Stimulated activated CD4-positive, alpha-beta T cell treated with anti-CD3 and anti-CD28 coated beads, Interleukin-15, amount 100 ng/mL, for 24 hours (primary cell): ENCODE results near the gene SFXN5.

Experiments
- DNase-seq: peaks from one replicate; pipeline ENCODE4 v3.0.0-alpha.2; 2020

Gene SFXN5

DNA sequence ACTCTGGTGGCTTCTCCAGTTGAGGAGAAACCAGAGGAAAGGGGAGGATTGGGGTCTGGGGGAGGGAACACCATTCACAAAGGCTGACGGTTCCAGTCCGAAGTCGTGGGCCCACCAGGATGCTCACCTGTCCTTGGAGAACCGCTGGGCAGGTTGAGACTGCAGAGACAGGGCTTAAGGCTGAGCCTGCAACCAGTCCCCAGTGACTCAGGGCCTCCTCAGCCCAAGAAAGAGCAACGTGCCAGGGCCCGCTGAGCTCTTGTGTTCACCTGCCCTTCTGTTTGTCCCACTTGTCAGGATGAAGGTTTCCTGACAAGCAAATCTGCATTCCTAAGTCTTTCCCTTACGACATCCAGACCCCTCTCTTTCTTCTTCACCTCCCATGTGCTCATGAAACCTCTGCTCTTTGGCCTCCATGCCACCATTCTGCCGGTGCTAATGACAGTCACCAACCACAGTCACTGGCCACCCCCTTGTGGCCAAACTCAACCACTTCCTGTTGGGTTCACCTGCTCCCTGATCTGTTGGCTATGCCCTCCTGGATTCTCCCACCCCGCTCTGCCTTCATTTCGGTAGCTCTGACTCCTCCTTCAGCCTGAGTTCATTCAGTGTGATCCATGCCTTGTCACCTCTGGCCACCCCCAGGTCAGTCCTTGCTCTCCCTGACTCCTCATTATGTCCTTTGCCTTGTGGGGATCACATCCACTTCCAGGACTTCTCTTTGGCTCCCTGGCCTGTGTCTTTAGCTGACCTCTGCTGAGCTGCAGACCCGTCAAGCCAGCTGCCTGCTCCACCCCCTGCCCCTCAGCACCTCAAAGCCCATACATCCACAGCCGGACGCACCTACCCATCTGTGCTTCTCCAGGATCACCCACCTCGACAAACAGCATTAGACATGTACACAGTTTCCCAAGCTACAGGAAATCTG, 136.6 kb downstream of the SFXN5 start:
- DNase-seq, result no peak

DNA sequence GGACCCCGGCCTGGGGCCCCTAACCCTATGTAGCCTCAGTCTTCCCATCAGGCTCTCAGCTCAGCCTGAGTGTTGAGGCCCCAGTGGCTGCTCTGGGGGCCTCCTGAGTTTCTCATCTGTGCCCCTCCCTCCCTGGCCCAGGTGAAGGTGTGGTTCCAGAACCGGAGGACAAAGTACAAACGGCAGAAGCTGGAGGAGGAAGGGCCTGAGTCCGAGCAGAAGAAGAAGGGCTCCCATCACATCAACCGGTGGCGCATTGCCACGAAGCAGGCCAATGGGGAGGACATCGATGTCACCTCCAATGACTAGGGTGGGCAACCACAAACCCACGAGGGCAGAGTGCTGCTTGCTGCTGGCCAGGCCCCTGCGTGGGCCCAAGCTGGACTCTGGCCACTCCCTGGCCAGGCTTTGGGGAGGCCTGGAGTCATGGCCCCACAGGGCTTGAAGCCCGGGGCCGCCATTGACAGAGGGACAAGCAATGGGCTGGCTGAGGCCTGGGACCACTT, 137.8 kb downstream of the SFXN5 start:
- DNase-seq, result no peak

DNA sequence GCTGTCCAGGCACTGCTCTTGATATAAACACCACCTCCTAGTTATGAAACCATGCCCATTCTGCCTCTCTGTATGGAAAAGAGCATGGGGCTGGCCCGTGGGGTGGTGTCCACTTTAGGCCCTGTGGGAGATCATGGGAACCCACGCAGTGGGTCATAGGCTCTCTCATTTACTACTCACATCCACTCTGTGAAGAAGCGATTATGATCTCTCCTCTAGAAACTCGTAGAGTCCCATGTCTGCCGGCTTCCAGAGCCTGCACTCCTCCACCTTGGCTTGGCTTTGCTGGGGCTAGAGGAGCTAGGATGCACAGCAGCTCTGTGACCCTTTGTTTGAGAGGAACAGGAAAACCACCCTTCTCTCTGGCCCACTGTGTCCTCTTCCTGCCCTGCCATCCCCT, 138.3 kb downstream of the SFXN5 start:
- DNase-seq, result no peak

DNA sequence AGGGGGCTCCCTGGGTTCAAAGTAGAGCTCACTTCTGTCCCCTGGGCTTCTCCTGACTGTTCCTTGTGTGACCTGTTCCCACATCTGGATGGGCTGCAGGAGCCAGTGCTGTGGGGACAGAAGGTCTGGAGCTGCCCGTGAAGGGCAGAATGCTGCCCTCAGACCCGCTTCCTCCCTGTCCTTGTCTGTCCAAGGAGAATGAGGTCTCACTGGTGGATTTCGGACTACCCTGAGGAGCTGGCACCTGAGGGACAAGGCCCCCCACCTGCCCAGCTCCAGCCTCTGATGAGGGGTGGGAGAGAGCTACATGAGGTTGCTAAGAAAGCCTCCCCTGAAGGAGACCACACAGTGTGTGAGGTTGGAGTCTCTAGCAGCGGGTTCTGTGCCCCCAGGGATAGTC, 138.7 kb downstream of the SFXN5 start:
- no peak for DNase-seq

DNA sequence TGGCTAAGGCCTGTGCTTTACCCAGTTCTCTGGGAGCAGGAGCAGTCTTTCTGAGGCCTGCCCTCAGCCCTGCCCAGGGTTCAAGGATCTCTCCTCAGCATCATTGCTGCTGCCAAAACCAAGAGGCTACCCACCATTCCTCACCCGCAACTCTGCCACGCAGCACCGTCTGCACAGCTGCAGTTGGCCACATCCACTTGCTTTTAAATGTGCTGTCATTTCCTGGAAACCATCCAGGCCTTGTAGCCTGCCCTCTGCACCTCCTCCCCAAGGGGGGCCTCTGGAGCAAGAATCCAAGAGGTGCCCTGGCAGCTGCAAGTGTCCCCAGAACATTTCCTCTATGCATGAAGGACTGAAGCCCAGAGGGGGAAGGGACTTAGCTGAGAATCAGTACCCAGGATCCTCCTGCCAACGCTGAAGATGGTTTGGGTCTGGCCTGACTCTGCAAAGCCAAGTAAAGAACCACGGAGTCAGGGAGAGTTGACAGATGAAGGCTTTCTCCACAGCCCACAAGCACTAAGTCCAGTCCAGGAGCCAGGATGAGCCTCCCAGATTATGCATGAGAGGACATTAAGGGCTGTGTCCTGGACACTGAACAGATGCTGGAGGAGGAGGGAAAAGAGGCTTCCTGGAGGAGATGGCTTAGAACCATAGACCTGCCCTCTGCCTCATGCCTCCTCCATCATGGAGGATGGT, 139.3 kb downstream of the SFXN5 start:
- DNase-seq, result no peak

- peak; percentile 34 for DNase-seq
Measured at GRCh38 chr2:72931280-72931910, 140.1 kb downstream of the SFXN5 start.

DNA sequence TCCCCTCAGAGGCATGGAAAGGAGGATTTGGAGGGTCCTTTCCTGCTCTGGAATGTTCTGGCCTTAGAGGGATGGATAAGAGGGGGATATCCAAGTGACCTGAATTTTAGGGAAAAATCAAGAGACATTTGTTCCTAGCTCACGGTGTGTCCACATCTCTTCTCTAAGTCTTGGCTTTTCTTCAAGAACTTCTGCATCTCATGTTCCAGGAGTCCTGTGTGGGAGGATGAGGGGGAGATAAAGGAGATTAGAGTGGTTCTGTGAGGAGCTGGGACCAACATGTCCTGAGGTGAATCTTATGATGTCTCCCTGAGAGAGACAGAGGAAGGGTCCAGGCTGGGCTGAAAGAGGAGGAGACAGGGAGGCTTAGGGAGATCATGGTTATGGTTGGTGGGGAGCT, 142.5 kb downstream of the SFXN5 start:
- no peak for DNase-seq

DNA sequence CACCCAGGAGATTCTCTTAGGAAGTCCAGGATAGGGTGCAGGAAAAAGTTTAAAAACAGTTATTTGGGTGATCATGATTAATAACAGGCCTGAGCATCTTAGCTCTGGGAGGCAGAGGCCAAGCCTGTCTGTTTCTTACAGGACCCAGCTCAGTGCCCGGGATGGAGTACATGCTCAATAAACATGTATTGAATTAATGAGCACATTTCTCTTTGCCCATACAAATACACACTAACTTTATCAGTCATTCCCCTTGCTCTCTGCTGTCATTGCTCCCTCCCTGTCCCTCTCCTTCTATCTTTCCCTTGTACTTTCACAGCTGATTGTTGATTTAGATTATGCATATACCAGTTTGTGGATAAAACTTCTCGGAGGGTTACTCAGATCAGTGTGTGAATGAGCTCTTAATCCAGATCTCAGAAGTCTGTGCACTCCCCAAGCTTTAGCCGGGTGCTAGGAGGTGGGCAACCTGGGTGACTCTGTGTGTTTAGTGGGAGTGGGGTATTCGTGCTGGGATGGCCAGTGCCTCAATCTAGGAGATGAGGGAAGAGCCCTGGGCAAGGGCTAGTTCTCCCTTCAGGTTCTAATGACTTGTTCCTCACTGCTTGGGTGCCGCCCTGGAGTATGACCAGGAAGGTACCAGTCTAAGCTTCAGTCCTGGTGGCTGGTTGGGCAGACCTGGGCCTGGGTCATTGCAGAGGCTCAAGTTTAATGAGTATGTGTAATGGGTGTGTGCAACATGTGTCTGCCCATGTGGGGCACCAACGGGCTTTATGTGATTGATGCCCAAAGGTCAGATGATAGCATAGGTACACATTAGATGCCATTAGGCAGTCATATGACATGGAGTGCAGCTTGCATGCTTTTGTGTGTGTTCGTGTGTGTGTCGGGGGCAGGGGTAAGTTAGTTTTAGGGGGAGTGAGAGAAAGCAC, 143.6 kb downstream of the SFXN5 start:
- no peak for DNase-seq

GRCh38 chr2:72926811-72927465, 144.6 kb downstream of the SFXN5 start:
- DNase-seq, result no peak

- DNase-seq, result no peak
Measured at GRCh38 chr2:72926368-72926767, 145.1 kb downstream of the SFXN5 start.

DNA sequence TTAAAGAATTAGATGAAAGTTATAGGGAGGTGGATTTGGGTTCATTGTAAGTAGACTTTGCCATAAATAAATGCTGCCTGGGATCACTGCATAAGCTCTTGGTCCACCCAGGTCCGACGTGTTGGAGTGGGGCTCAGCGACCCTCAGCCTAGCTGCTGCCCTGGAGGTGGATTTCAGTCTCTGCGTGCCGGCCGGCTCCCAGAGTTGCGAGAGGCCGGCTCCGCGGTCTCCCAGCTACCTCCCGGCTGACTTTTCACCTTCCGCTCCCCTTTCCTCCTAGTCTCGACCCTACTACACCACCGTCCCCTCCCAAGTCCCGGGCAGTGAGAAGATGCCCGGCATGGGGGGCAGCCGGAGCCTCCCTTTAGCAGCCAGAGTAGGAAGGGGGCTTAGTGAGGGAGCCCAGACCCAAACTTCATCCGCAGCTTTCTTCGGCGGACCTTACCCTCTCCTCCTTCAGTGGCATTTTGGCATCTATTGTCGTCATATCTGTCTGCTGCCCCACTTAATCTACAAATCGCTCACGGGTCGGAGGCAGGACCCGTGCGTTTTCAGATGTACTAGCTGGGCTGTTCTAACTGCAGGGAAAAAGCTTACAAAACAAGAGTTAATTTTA, 146.1 kb downstream of the SFXN5 start:
- DNase-seq, result no peak

- peak; percentile 32 for DNase-seq
Measured at GRCh38 chr2:72924353-72925240, 146.9 kb downstream of the SFXN5 start.

DNA sequence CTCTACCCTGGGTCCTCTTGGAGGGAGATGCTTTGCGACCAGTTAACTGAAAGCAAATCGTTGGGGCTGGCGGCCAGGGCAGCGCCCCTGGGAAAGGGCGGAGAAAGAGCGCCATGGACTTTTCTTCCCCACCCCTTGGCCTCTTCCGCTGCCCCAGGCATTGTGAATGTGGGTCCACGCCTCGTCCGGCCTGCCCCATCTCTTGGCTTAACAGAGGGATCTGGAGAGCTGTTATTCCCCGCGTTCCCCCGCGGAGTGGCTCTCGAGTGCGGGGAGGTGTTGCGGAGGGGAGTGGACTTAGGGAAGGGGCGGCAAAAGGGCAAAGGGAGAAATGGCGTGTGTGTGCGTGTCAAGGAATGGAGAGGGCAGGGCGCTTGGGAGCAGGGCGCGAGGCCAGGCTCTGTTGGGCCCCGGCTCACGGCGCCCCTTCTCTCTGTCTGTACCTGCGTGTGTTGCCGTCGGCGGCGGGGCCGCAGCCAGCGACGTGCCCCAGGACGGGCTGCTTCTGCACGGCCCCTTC, 147.6 kb downstream of the SFXN5 start:
- DNase-seq, result no peak

DNA sequence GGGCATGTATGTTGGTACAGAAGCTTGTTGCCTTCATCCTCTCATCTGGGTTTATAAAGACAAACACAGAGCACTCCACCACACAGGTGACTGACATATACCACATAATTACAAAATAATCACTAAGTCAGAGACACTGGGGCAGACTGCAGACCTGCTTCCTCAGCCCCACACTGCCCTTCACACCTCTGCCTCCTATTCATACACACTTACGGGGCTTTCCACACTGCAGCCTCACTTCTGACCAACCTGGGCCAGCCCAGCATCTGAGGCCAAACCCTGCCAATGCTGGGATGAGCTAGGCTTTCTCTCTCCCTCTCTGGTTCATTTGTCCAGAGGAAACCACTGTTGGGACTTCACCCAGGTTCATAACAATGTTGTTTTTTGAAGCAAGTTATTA, 149.7 kb downstream of the SFXN5 start:
- no peak for DNase-seq

- DNase-seq, result no peak
Measured at GRCh38 chr2:72921088-72921851, 150.2 kb downstream of the SFXN5 start.

DNA sequence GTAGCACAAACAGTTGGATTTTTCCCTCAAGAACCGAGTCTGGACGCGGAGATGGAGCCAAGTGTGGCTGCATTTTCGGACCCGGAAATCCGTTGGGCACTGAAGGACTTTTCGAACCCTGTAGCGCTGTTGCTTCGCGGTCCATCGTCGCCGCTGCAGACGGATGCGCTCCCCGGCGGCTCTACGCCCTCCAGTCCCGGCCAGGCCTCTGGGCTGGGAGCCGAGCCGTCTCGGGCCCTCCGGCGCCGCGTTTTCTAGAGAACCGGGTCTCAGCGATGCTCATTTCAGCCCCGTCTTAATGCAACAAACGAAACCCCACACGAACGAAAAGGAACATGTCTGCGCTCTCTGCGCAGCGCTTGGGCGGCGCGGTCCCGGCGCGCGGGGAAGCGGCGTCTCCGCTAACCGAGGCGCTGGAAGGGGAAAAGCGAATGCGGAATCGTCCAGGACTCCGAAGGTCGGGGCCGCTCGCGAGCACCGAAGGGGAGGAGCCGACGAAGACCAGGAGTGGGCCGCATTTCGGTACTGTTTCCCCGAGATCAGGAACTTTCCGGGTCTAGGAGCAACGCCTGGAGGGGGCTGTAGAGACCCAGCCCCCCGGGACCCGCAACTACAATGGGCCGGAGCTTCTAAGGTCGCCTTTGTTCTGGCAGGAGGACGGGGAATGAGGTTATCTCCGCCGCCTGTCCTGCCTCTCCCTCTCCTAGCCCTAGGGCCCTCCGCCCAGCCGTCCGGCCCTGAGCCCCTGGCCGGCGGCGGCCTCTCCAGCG, 151.0 kb downstream of the SFXN5 start:
- peak; percentile 57 for DNase-seq

- DNase-seq, result no peak
Measured at GRCh38 chr2:72919414-72920317, 151.8 kb downstream of the SFXN5 start.
